Caco-2 (cell line): Measurements from ENCODE around the gene MRPL37. TPM values are rescaled to one million over a fixed set of nuclear protein-coding genes. Genes with fewer than 3 reads are reported as not detected.

Experiments
- BruUV-seq: library from RNA; stranded (reverse); fragments of 400-500 nt; replicated peaks from 2 replicates; lab custom pipeline; 2021; lab: Mats Ljungman, UMichigan
- CTCF ChIA-PET: fragments of 300-600 bp; sonication (Branson Sonifier 250); formaldehyde crosslinking; loops from one replicate; lab custom pipeline; 2022; ENCODE audit warnings: antibody characterized with exemption; lab: Charles Lee
- POLR2A ChIA-PET: fragments of 300-600 bp; sonication (Branson Sonifier 250); formaldehyde crosslinking; loops from one replicate; lab custom pipeline; 2022; ENCODE audit warnings: antibody characterized with exemption; lab: Charles Lee
- DNase-seq, 2 experiments: peaks; one replicate each; pipeline versions ENCODE4 v3.0.0 to v3.0.0-alpha.2; 2020 to 2022
- H3K27me3 ChIP-seq: replicated peaks from 2 replicates; pipeline ENCODE4 v1.6.0; 2011; ENCODE audit warnings: low read length; ENCODE audit not compliant: control insufficient read depth, insufficient read depth
- H3K36me3 ChIP-seq: 2 replicates; pipeline ENCODE4 v1.5.1; 2011; ENCODE audit warnings: low read length; ENCODE audit not compliant: control insufficient read depth, insufficient read depth
- H3K4me1 ChIP-seq: fragments of 250-450 bp; sonication (Bioruptor Pico); 2 replicates; pipeline ENCODE4 v1.5.1; 2020; ENCODE audit warnings: mild to moderate bottlenecking
- H3K4me3 ChIP-seq: 2 replicates; pipeline ENCODE4 v1.5.1; 2011; ENCODE audit warnings: low read depth, mild to moderate bottlenecking, control low read depth, low read length
- H3K9me3 ChIP-seq: fragments of 250-450 bp; sonication (Bioruptor Pico); 2 replicates; pipeline ENCODE4 v1.5.1; 2020; ENCODE audit warnings: mild to moderate bottlenecking, moderate library complexity
- H3K27ac Mint-ChIP-seq: one replicate; pipeline ENCODE4 v1.8.0; 2022; ENCODE audit warnings: mixed read lengths; ENCODE audit not compliant: unreplicated experiment
- H3K27me3 Mint-ChIP-seq: one replicate; pipeline ENCODE4 v1.8.0; 2022; ENCODE audit warnings: mixed read lengths; ENCODE audit not compliant: insufficient read depth, unreplicated experiment
- H3K36me3 Mint-ChIP-seq: one replicate; pipeline ENCODE4 v1.8.0; 2022; ENCODE audit warnings: mild to moderate bottlenecking, mixed read lengths; ENCODE audit not compliant: insufficient read depth, unreplicated experiment
- H3K4me1 Mint-ChIP-seq: one replicate; pipeline ENCODE4 v1.8.0; 2022; ENCODE audit warnings: low read depth, mixed read lengths; ENCODE audit not compliant: unreplicated experiment
- H3K4me3 Mint-ChIP-seq: one replicate; pipeline ENCODE4 v1.8.0; 2022; ENCODE audit warnings: mild to moderate bottlenecking, moderate library complexity, mixed read lengths; ENCODE audit not compliant: unreplicated experiment
- H3K9me3 Mint-ChIP-seq: one replicate; pipeline ENCODE4 v1.8.0; 2022; ENCODE audit warnings: mixed read lengths; ENCODE audit not compliant: unreplicated experiment
- intact Hi-C: fragments of 100-400 bp; cut with micrococcal nuclease; formaldehyde crosslinking; loops from one replicate; pipeline ENCODE4 v1.10.0; 2022; ENCODE audit not compliant: unreplicated experiment
- total RNA-seq: library from RNA; stranded (reverse); gene quantifications from 2 replicates; pipeline ENCODE4 v1.2.3, GENCODE V29; 2022
- TF ChIP-seq, protein P1 (sequence below), 2 experiments: fragments of 200-600 bp in 1 of 2; IDR thresholded peaks; 1 replicate in 1 of 2; 2 replicates in 1 of 2; pipeline versions ENCODE4 v1.5.1 to v1.8.0; 2011 to 2022; ENCODE audit warnings: antibody characterized with exemption in 1 of 2, control low read depth in 1 of 2, inconsistent platforms in 1 of 2, low read depth in 1 of 2, low read length in 1 of 2, mild to moderate bottlenecking in 1 of 2, moderate library complexity in 1 of 2; ENCODE audit not compliant: insufficient read depth in 1 of 2, severe bottlenecking in 1 of 2, unreplicated experiment in 1 of 2

The MRPL37 gene
- total RNA-seq, 1 experiment from 2014 or later = 95.6 TPM

DNA sequence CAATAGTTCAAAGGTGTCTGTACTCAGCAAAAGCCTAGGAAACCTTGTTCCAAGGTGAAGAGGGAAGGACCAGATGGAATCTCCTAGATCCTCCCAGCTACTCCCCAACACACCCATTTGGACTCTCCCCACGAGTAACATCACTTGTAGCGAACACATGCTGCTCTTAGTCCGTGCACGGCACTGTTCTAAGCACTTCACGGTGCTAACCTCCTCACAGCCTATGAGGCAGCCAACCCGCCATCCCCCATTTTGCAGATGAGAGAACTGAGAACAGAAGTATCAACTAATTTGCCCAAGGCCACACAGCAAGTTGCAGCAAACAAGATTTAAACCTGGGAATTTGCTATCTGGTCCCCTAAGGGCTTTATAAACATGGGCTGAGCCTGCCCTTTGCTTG, 24.3 kb downstream of the MRPL37 start:
- ChIA-PET POLR2A (no interaction called here), CTCF (no interaction called here)
- Histone ChIP-seq H3K27me3 (no peaks in the 10 kb centered on the region), H3K4me1 (peaks cover 4% of the 10 kb centered on the region; the same call in 1 of the 2 replicates), H3K4me3 (no peak overlapping the region), H3K36me3 (no peaks in the 10 kb centered on the region; the same call in 1 of the 2 replicates), H3K9me3 (no peaks in the 10 kb centered on the region)
- H3K36me3 Mint-ChIP-seq = peaks cover 43% of the 10 kb centered on the region
- no peak overlapping the region for H3K4me3 Mint-ChIP-seq
- intact Hi-C loops = no loop called here
- TF ChIP-seq, protein P1, sequence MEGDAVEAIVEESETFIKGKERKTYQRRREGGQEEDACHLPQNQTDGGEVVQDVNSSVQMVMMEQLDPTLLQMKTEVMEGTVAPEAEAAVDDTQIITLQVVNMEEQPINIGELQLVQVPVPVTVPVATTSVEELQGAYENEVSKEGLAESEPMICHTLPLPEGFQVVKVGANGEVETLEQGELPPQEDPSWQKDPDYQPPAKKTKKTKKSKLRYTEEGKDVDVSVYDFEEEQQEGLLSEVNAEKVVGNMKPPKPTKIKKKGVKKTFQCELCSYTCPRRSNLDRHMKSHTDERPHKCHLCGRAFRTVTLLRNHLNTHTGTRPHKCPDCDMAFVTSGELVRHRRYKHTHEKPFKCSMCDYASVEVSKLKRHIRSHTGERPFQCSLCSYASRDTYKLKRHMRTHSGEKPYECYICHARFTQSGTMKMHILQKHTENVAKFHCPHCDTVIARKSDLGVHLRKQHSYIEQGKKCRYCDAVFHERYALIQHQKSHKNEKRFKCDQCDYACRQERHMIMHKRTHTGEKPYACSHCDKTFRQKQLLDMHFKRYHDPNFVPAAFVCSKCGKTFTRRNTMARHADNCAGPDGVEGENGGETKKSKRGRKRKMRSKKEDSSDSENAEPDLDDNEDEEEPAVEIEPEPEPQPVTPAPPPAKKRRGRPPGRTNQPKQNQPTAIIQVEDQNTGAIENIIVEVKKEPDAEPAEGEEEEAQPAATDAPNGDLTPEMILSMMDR (IDR thresholded peaks at IDR 0.05; ENCODE audit: insufficient read depth in 1 of 2, low read depth in 1 of 2, low read length in 1 of 2, severe bottlenecking in 1 of 2, unreplicated experiment in 1 of 2) = no peak
- BruUV-seq = no TSS peak
- no peaks in the 10 kb centered on the region for H3K27me3 Mint-ChIP-seq
- DNase-seq = no peak
- H3K27ac Mint-ChIP-seq = no peak overlapping the region
- peaks cover under 1% of the 10 kb centered on the region for H3K4me1 Mint-ChIP-seq
- H3K9me3 Mint-ChIP-seq = no peaks in the 10 kb centered on the region

DNA sequence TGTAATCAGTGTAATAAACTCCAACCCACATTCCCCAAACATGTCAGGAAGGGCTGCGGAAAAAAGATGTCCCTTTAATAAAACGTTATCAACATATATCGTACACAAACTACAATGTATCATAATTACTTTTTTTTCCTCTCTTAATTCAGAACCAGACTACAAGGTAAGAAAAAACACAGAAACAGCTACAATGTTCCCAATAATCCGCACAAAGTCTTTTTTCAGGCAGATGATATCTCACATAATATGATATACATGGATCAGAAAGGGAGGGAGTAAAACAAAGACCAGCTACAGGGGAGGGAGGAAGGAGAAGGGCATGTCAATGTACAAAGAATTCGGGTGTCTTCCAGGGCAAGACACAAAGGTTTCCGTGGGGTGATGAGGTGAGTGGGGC, 25.4 kb downstream of the MRPL37 start:
- TF ChIP-seq, protein P1 (IDR thresholded peaks at IDR 0.05; ENCODE audit: insufficient read depth in 1 of 2, low read depth in 1 of 2, low read length in 1 of 2, severe bottlenecking in 1 of 2, unreplicated experiment in 1 of 2) = no peak
- no peak overlapping the region for H3K4me3 ChIP-seq
- H3K36me3 ChIP-seq = no peaks in the 10 kb centered on the region
- H3K4me3 Mint-ChIP-seq = no peak overlapping the region
- peaks cover 9% of the 10 kb centered on the region for H3K4me1 Mint-ChIP-seq
- intact Hi-C loops = no loop called here
- H3K4me1 ChIP-seq = peaks cover 13% of the 10 kb centered on the region
- H3K9me3 ChIP-seq = no peaks in the 10 kb centered on the region
- no peaks in the 10 kb centered on the region for H3K27me3 Mint-ChIP-seq
- H3K9me3 Mint-ChIP-seq = no peaks in the 10 kb centered on the region
- no peak overlapping the region for H3K27ac Mint-ChIP-seq
- H3K36me3 Mint-ChIP-seq = peaks cover 36% of the 10 kb centered on the region
- no peaks in the 10 kb centered on the region for H3K27me3 ChIP-seq
- POLR2A ChIA-PET = no interaction called here
- CTCF ChIA-PET = no interaction called here
- no TSS peak for BruUV-seq
- no peak for DNase-seq

DNA sequence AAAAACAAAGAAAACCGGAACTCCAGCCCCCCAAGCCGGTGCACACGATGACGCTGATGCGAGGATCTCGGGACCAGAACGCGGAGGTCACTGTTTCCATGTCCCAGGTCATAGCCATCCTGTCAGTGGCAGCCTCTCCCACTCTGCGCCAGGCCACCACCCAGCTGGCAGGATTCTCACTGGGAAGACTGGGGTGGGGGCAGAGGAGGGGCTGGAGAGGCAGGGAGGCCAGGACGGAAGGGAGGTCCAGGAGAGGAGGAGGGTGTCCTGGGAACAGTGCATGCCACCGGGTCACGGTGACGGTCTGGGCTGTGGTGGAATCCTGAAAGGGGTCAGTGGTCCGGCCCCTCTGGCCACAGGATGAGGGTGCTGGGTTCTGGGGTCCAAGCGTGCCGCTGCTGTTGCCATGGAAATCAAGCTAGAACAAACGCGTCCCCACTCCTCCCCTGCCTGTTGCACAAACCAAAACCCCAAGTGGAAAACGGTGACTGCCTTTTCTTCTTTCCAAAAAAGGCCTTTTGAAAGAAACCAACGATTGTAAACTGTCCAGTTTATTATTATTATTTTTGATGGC, 26.1 kb downstream of the MRPL37 start:
- Mint-ChIP-seq H3K9me3 (no peaks in the 10 kb centered on the region), H3K36me3 (peaks cover 34% of the 10 kb centered on the region), H3K27me3 (no peaks in the 10 kb centered on the region), H3K4me3 (no peak overlapping the region), H3K4me1 (peaks cover 9% of the 10 kb centered on the region), H3K27ac (no peak overlapping the region)
- intact Hi-C loops = no loop called here
- POLR2A ChIA-PET = no interaction called here
- H3K27me3 ChIP-seq = no peaks in the 10 kb centered on the region
- H3K4me3 ChIP-seq = no peak overlapping the region
- peaks cover 13% of the 10 kb centered on the region for H3K4me1 ChIP-seq
- H3K36me3 ChIP-seq = no peaks in the 10 kb centered on the region
- CTCF ChIA-PET = no interaction called here
- no peaks in the 10 kb centered on the region for H3K9me3 ChIP-seq
- DNase-seq = no peak
- BruUV-seq = no TSS peak
- TF ChIP-seq, protein P1 (IDR thresholded peaks at IDR 0.05; ENCODE audit: insufficient read depth in 1 of 2, low read depth in 1 of 2, low read length in 1 of 2, severe bottlenecking in 1 of 2, unreplicated experiment in 1 of 2) = no peak
